ENCODE results near the gene MRTFA. TPM values are rescaled to one million over a fixed set of nuclear protein-coding genes. Genes with fewer than 3 reads are reported as not detected.
A peak's percentile ranks its signal among the peaks of the same experiment; 100 is the strongest.

Gene MRTFA
- total RNA-seq, 4 donors from 2014 or later: 36.3 to 98.2 (median 78.1) TPM

- no peak for TF ChIP-seq POLR2A (IDR thresholded peaks at IDR 0.05)
- TF ChIP-seq, protein P1, sequence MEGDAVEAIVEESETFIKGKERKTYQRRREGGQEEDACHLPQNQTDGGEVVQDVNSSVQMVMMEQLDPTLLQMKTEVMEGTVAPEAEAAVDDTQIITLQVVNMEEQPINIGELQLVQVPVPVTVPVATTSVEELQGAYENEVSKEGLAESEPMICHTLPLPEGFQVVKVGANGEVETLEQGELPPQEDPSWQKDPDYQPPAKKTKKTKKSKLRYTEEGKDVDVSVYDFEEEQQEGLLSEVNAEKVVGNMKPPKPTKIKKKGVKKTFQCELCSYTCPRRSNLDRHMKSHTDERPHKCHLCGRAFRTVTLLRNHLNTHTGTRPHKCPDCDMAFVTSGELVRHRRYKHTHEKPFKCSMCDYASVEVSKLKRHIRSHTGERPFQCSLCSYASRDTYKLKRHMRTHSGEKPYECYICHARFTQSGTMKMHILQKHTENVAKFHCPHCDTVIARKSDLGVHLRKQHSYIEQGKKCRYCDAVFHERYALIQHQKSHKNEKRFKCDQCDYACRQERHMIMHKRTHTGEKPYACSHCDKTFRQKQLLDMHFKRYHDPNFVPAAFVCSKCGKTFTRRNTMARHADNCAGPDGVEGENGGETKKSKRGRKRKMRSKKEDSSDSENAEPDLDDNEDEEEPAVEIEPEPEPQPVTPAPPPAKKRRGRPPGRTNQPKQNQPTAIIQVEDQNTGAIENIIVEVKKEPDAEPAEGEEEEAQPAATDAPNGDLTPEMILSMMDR (IDR thresholded peaks at IDR 0.05): no peak
- Histone ChIP-seq H3K27ac (no peak overlapping the region), H3K36me3 (peaks cover 0 to 73% (median 0%) of the 10 kb centered on the region in 3 donors)
Measured at GRCh38 chr22:40404251-40405177, 232.0 kb downstream of the MRTFA start.

DNA sequence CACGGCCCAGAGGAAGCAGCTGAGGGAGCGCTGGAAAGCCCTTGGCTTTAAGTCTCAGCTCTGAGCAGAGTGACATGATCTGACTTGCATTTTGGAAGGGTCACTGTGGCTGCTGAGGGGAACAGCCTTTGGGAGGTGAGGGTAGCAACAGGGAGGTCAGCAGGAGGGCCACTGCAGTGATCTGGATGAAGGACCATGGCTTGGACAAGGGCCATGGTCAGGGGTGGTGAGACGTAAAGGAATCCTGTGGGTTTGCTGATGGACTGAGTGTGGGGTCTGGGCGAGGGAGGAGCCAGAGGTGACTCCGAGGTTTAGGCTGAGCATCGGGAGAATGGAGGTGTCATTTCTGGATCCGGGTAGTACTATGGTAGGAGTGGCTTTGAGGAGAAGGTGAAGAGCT, 232.9 kb downstream of the MRTFA start:
- no peak for DNase-seq
- Histone ChIP-seq H3K9me3 (no peaks in the 10 kb centered on the region), H3K36me3 (peaks cover 0 to 65% (median 0%) of the 10 kb centered on the region in 3 donors), H3K4me3 (no peak overlapping the region), H3K27me3 (no peaks in the 10 kb centered on the region), H3K4me1 (peaks cover 0 to 7% (median 3%) of the 10 kb centered on the region in 4 donors), H3K27ac (no peak overlapping the region)
- TF ChIP-seq, protein P1 (IDR thresholded peaks at IDR 0.05): no peak

More at GRCh38 chr22:40404251-40405177, 232.0 kb downstream of the MRTFA start:
- H3K4me3 ChIP-seq: no peak overlapping the region
- no peaks in the 10 kb centered on the region for H3K27me3 ChIP-seq
- H3K4me1 ChIP-seq: peaks cover 0 to 7% (median 3%) of the 10 kb centered on the region in 4 donors
- DNase-seq: no peak
- H3K9me3 ChIP-seq: no peaks in the 10 kb centered on the region

DNA sequence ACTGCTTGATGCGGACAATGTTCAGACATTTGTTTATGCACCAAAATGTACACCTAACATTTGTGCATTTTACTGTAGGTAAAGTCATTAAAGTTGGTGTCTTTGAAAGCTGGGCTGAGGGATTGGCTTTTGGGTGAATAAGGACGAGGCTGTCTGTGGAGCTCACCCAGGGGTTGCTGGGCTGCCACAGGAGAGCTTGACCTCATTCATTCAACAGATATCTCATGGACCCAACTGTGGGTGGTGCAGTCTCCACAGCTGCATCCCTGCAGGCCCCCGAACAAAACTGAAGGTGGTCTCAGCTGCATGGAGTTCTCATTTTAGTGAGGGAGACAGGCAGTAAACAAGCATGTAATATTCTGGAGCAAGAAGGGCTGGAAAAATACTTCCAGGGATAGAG, 233.4 kb downstream of the MRTFA start:
- H3K4me3 ChIP-seq: no peak overlapping the region
- H3K4me1 ChIP-seq: peaks cover 0 to 7% (median 3%) of the 10 kb centered on the region in 4 donors
- H3K9me3 ChIP-seq: no peaks in the 10 kb centered on the region
- H3K36me3 ChIP-seq: peaks cover 0 to 59% (median 0%) of the 10 kb centered on the region in 3 donors
- no peak for TF ChIP-seq POLR2A (IDR thresholded peaks at IDR 0.05)
- TF ChIP-seq, protein P1 (IDR thresholded peaks at IDR 0.05): no peak
- DNase-seq: no peak
- no peaks in the 10 kb centered on the region for H3K27me3 ChIP-seq
- no peak overlapping the region for H3K27ac ChIP-seq

DNA sequence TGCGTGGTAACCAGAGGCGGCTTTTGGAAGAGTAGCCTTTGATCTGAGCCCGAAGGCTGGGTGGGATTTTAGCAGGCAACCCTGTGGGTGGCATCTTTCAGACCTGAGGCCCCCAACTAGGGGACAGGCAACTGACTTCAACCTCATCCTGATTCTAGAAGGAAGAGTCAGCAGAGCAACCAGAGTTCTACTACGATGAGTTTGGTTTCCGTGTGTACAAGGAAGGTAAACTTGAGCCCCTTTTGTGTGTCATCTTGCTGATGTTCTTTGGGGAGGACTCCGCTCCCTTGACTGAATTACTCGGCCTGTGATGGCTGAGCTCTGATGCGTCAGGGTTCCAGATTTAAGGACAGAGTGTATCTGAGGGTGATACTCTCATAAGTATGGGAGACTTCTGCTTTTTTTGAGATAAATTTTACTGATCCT, 234.5 kb downstream of the MRTFA start:
- H3K4me3 ChIP-seq: no peak overlapping the region
- H3K36me3 ChIP-seq: peaks cover 0 to 48% (median 0%) of the 10 kb centered on the region in 3 donors
- no peak for TF ChIP-seq POLR2A (IDR thresholded peaks at IDR 0.05)
- TF ChIP-seq, protein P1 (IDR thresholded peaks at IDR 0.05): no peak
- H3K27ac ChIP-seq: peak overlapping the region in 1 of 4 donors; percentile 82
- no peaks in the 10 kb centered on the region for H3K27me3 ChIP-seq
- no peaks in the 10 kb centered on the region for H3K9me3 ChIP-seq
- H3K4me1 ChIP-seq: peaks cover 0 to 7% (median 3%) of the 10 kb centered on the region in 4 donors
- DNase-seq: no peak

GRCh38 chr22:40401532-40401931, 235.0 kb downstream of the MRTFA start:
- Histone ChIP-seq H3K36me3 (peaks cover 0 to 43% (median 0%) of the 10 kb centered on the region in 3 donors), H3K4me1 (peaks cover 0 to 7% (median 3%) of the 10 kb centered on the region in 4 donors), H3K27ac (peak overlapping the region in 1 of 4 donors; percentile 82), H3K27me3 (no peaks in the 10 kb centered on the region), H3K9me3 (no peaks in the 10 kb centered on the region), H3K4me3 (no peak overlapping the region)
- peak in 1 of 3 donors; percentile 56 for DNase-seq
- TF ChIP-seq, protein P1 (IDR thresholded peaks at IDR 0.05): no peak
- TF ChIP-seq POLR2A (IDR thresholded peaks at IDR 0.05): no peak
